Left lung (tissue), 10 donors: ENCODE results near the gene LRFN3. TPM values are rescaled to one million over a fixed set of nuclear protein-coding genes. Genes with fewer than 3 reads are reported as not detected.
A peak's percentile ranks its signal among the peaks of the same experiment; 100 is the strongest.
"Not testable (repeated sequence)": the region's sequence is repeated elsewhere in the genome, so short reads cannot be mapped to it uniquely, and the experiment has no call there.

ENCODE experiments used
- ATAC-seq: fragments of 200-7000 bp; cut with Tn5 transposase; one replicate; pipeline ENCODE4 v1.9.1; 2020; ENCODE audit warnings: moderate library complexity
- DNase-seq, 4 donors: peaks; one replicate each; pipeline ENCODE4 v3.0.0-alpha.2; 2013 to 2020
- H3K27ac ChIP-seq, 2 donors: fragments of 200-600 bp; sonication (generic) in 1 of 2; one replicate each; pipeline versions ENCODE4 v1.5.0 to v1.8.0; 2020 to 2021
- H3K27me3 ChIP-seq, 2 donors: fragments of 200-600 bp; sonication (generic) in 1 of 2; one replicate each; pipeline versions ENCODE4 v1.5.0 to v1.8.0; 2020 to 2021
- H3K36me3 ChIP-seq, 2 donors: fragments of 200-600 bp; sonication (generic) in 1 of 2; one replicate each; pipeline versions ENCODE4 v1.5.0 to v1.8.0; 2020 to 2021
- H3K4me1 ChIP-seq, 2 donors: fragments of 200-600 bp; one replicate each; pipeline ENCODE4 v1.8.0; 2021
- H3K4me3 ChIP-seq, 2 donors: fragments of 200-600 bp; sonication (generic) in 1 of 2; one replicate each; pipeline versions ENCODE4 v1.5.0 to v1.8.0; 2020 to 2021; ENCODE audit warnings: mild to moderate bottlenecking in 1 of 2
- H3K9me3 ChIP-seq, 2 donors: fragments of 200-600 bp; sonication (generic) in 1 of 2; one replicate each; pipeline versions ENCODE4 v1.5.0 to v1.8.0; 2020 to 2021
- CTCF ChIP-seq, 2 donors: fragments of 200-600 bp; sonication (generic) in 1 of 2; IDR thresholded peaks; one replicate each; pipeline versions ENCODE4 v1.5.0 to v1.8.0; 2021; ENCODE audit warnings: antibody characterized with exemption in 2 of 2
- intact Hi-C, 2 donors: fragments of 100-400 bp; cut with DNase I; formaldehyde crosslinking; loops; one replicate each; pipeline versions ENCODE4 v1.11.2 to v1.14.2; 2022
- polyA plus RNA-seq, 6 donors: library from polyadenylated mRNA; unstranded; fragments of 120-200 nt; gene quantifications; one replicate each; pipeline ENCODE4 v1.2.1, GENCODE V29; 2013; ENCODE audit not compliant: insufficient read length in 6 of 6
- total RNA-seq, 2 donors: library from RNA; stranded (reverse); fragmentation: NEBNext Ultra II Directional; extraction: Animal tissue kit (Norgen Biotek cat#: 25700); gene quantifications; one replicate each; pipeline ENCODE4 v1.2.1, GENCODE V29; 2021
- donor health status: DM: no; HTN: yes; CAD: no.
- donor health status: DM: no; HTN: no; CAD: no.

Gene LRFN3
- total and polyA plus RNA-seq, 8 donors, result 8.0 to 14.8 (median 12.3) TPM

GRCh38 chr19:35975608-35976214, 39.5 kb downstream of the LRFN3 start:
- Histone ChIP-seq H3K36me3 (no peaks in the 10 kb centered on the region), H3K9me3 (no peaks in the 10 kb centered on the region), H3K27me3 (peaks cover 0 to 59% of the 10 kb centered on the region in 2 donors), H3K27ac (no peak overlapping the region), H3K4me1 (no peaks in the 10 kb centered on the region), H3K4me3 (no peak overlapping the region)
- intact Hi-C loops, result no loop called here
- ATAC-seq, result peak; percentile 52
- TF ChIP-seq CTCF (IDR thresholded peaks at IDR 0.05), result no peak
- DNase-seq, result no peak

GRCh38 chr19:35977446-35978222, 41.5 kb downstream of the LRFN3 start:
- ATAC-seq (no peak), DNase-seq (peak in 1 of 4 donors; percentile 49)
- no peaks in the 10 kb centered on the region for H3K36me3 ChIP-seq

GRCh38 chr19:35978271-35978670, 42.1 kb downstream of the LRFN3 start:
- peak in 1 of 4 donors; percentile 31 for DNase-seq
- H3K4me3 ChIP-seq, result no peak overlapping the region
- H3K9me3 ChIP-seq, result no peaks in the 10 kb centered on the region
- ATAC-seq, result no peak
- no peaks in the 10 kb centered on the region for H3K4me1 ChIP-seq
- H3K27ac ChIP-seq, result no peak overlapping the region
- H3K27me3 ChIP-seq, result peaks cover 0 to 75% of the 10 kb centered on the region in 2 donors
- TF ChIP-seq CTCF (IDR thresholded peaks at IDR 0.05), result no peak
- intact Hi-C loops, result no loop called here
- H3K36me3 ChIP-seq, result no peaks in the 10 kb centered on the region

More at GRCh38 chr19:35977446-35978222, 41.5 kb downstream of the LRFN3 start:
- no peaks in the 10 kb centered on the region for H3K4me1 ChIP-seq
- no peaks in the 10 kb centered on the region for H3K9me3 ChIP-seq
- H3K4me3 ChIP-seq, result no peak overlapping the region
- H3K27me3 ChIP-seq, result peaks cover 0 to 71% of the 10 kb centered on the region in 2 donors
- no peak overlapping the region for H3K27ac ChIP-seq
- intact Hi-C loops, result no loop called here
- TF ChIP-seq CTCF (IDR thresholded peaks at IDR 0.05), result no peak

GRCh38 chr19:35978832-35979365, 42.7 kb downstream of the LRFN3 start:
- no peak overlapping the region for H3K4me3 ChIP-seq
- no peaks in the 10 kb centered on the region for H3K9me3 ChIP-seq
- no peak for TF ChIP-seq CTCF (IDR thresholded peaks at IDR 0.05)
- H3K27me3 ChIP-seq, result peaks cover 0 to 74% of the 10 kb centered on the region in 2 donors
- DNase-seq, result peak in 1 of 4 donors; percentile 68
- H3K36me3 ChIP-seq, result no peaks in the 10 kb centered on the region
- ATAC-seq, result no peak
- intact Hi-C loops, result no loop called here
- H3K4me1 ChIP-seq, result no peaks in the 10 kb centered on the region
- no peak overlapping the region for H3K27ac ChIP-seq

GRCh38 chr19:35980997-35981396, 44.8 kb downstream of the LRFN3 start:
- intact Hi-C loops, ATAC-seq, H3K4me1 ChIP-seq, H3K36me3 ChIP-seq, H3K4me3 ChIP-seq, H3K9me3 ChIP-seq, H3K27ac ChIP-seq: not testable (repeated sequence)
- peaks cover under 1 to 80% of the 10 kb centered on the region in 2 donors for H3K27me3 ChIP-seq
- peak in 1 of 4 donors; percentile 16 for DNase-seq
